SK-N-SH treated with all-trans-retinoic acid at 6 μM for 48 hours (cell line): ENCODE results near the gene F7.

ENCODE experiments used
- BACH2 ChIP-seq: fragments of 250-450 bp; sonication (Bioruptor Pico); IDR thresholded peaks from 2 replicates; pipeline ENCODE4 v1.9.0; 2021; ENCODE audit warnings: mild to moderate bottlenecking, borderline replicate concordance
- PATZ1 ChIP-seq: fragments of 250-450 bp; sonication (Bioruptor Pico); IDR thresholded peaks from 2 replicates; pipeline ENCODE4 v1.8.0; 2020; ENCODE audit warnings: mild to moderate bottlenecking, moderate library complexity, borderline replicate concordance
- POU6F1 ChIP-seq: fragments of 250-450 bp; sonication (Bioruptor Pico); IDR thresholded peaks from 2 replicates; pipeline ENCODE4 v1.8.0; 2021; ENCODE audit warnings: low read depth, mild to moderate bottlenecking, moderate library complexity, borderline replicate concordance
- TCF4 ChIP-seq: fragments of 250-450 bp; sonication (Bioruptor Pico); IDR thresholded peaks from 2 replicates; pipeline ENCODE4 v1.8.0; 2021; ENCODE audit warnings: mild to moderate bottlenecking, moderate library complexity, borderline replicate concordance
- TOX ChIP-seq: fragments of 250-450 bp; sonication (Bioruptor Pico); IDR thresholded peaks from 2 replicates; pipeline ENCODE4 v1.8.0; 2021; ENCODE audit warnings: mild to moderate bottlenecking, moderate library complexity, borderline replicate concordance
- ZNF70 ChIP-seq: fragments of 450-650 bp; formaldehyde crosslinking; IDR thresholded peaks from 2 replicates; pipeline ENCODE4 v1.5.0; 2020; ENCODE audit warnings: mild to moderate bottlenecking, moderate library complexity

GRCh38 chr13:113073942-113074341, 31.6 kb upstream of the F7 start:
- TF ChIP-seq BACH2 (CRISPR knock-in tag) (no peak), TCF4 (CRISPR knock-in tag) (no peak), PATZ1 (CRISPR knock-in tag) (no peak), POU6F1 (CRISPR knock-in tag) (no peak), TOX (CRISPR knock-in tag) (no peak), ZNF70 (no peak)
